ENCODE data around the gene PRR36.

DNA sequence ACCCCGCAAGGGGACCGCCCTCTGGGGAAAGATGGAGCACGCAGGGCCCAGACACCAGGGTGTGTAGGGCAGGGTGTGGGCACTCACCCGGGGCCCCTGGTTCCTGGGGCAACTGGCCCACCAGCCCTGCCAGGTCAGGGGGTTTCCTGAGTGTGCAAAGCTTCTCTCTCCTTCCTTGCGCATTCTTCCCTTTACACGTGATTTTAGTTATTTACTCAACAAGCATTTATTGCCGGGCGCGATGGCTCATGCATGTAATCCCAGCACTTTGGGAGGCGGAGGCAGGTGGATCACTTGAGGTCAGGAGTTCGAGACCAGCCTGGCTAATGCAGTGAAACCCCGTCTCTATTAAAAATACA, 20.4 kb downstream of the PRR36 start:
- TF ChIP-seq, protein P1, sequence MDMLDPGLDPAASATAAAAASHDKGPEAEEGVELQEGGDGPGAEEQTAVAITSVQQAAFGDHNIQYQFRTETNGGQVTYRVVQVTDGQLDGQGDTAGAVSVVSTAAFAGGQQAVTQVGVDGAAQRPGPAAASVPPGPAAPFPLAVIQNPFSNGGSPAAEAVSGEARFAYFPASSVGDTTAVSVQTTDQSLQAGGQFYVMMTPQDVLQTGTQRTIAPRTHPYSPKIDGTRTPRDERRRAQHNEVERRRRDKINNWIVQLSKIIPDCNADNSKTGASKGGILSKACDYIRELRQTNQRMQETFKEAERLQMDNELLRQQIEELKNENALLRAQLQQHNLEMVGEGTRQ (CRISPR knock-in tag; IDR thresholded peaks at IDR 0.05) = no peak
- TF ChIP-seq, protein P2, sequence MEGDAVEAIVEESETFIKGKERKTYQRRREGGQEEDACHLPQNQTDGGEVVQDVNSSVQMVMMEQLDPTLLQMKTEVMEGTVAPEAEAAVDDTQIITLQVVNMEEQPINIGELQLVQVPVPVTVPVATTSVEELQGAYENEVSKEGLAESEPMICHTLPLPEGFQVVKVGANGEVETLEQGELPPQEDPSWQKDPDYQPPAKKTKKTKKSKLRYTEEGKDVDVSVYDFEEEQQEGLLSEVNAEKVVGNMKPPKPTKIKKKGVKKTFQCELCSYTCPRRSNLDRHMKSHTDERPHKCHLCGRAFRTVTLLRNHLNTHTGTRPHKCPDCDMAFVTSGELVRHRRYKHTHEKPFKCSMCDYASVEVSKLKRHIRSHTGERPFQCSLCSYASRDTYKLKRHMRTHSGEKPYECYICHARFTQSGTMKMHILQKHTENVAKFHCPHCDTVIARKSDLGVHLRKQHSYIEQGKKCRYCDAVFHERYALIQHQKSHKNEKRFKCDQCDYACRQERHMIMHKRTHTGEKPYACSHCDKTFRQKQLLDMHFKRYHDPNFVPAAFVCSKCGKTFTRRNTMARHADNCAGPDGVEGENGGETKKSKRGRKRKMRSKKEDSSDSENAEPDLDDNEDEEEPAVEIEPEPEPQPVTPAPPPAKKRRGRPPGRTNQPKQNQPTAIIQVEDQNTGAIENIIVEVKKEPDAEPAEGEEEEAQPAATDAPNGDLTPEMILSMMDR (IDR thresholded peaks at IDR 0.05) = no peak
- no peak for TF ChIP-seq ZNF121 (CRISPR knock-in tag; IDR thresholded peaks at IDR 0.05)
- TF ChIP-seq NR1H2 (CRISPR knock-in tag; IDR thresholded peaks at IDR 0.05) = no peak
- TF ChIP-seq JUN (CRISPR knock-in tag; IDR thresholded peaks at IDR 0.05) = no peak
- no peak for TF ChIP-seq ZNF138 (CRISPR knock-in tag; conservative IDR thresholded peaks at IDR 0.05)
- TF ChIP-seq, protein P3, sequence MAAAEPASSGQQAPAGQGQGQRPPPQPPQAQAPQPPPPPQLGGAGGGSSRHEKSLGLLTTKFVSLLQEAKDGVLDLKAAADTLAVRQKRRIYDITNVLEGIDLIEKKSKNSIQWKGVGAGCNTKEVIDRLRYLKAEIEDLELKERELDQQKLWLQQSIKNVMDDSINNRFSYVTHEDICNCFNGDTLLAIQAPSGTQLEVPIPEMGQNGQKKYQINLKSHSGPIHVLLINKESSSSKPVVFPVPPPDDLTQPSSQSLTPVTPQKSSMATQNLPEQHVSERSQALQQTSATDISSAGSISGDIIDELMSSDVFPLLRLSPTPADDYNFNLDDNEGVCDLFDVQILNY (CRISPR knock-in tag; IDR thresholded peaks at IDR 0.05) = no peak
- TF ChIP-seq, protein P4, sequence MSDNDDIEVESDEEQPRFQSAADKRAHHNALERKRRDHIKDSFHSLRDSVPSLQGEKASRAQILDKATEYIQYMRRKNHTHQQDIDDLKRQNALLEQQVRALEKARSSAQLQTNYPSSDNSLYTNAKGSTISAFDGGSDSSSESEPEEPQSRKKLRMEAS (CRISPR knock-in tag; IDR thresholded peaks at IDR 0.05) = no peak
- no peak for TF ChIP-seq ZNF263 (CRISPR knock-in tag; IDR thresholded peaks at IDR 0.05; ENCODE audit: low read depth)
- no peak for TF ChIP-seq TEAD4 (CRISPR knock-in tag; IDR thresholded peaks at IDR 0.05)
- TF ChIP-seq, protein P5, sequence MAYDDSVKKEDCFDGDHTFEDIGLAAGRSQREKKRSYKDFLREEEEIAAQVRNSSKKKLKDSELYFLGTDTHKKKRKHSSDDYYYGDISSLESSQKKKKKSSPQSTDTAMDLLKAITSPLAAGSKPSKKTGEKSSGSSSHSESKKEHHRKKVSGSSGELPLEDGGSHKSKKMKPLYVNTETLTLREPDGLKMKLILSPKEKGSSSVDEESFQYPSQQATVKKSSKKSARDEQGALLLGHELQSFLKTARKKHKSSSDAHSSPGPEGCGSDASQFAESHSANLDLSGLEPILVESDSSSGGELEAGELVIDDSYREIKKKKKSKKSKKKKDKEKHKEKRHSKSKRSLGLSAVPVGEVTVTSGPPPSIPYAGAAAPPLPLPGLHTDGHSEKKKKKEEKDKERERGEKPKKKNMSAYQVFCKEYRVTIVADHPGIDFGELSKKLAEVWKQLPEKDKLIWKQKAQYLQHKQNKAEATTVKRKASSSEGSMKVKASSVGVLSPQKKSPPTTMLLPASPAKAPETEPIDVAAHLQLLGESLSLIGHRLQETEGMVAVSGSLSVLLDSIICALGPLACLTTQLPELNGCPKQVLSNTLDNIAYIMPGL (CRISPR knock-in tag; IDR thresholded peaks at IDR 0.05) = no peak; the same call in 1 of the 2 replicates
- TF ChIP-seq SMAD4 (CRISPR knock-in tag; IDR thresholded peaks at IDR 0.05) = no peak
